ENCODE measurements around the gene ARF6. TPM values are rescaled to one million over a fixed set of nuclear protein-coding genes. Genes with fewer than 3 reads are reported as not detected.

Gene ARF6
- total and polyA plus RNA-seq, 9 of the 15 experiments (the other 6 are each of a cell fraction or from before 2014, with no cell fraction given) = 15.3 to 35.2 (median 24.9) TPM

DNA sequence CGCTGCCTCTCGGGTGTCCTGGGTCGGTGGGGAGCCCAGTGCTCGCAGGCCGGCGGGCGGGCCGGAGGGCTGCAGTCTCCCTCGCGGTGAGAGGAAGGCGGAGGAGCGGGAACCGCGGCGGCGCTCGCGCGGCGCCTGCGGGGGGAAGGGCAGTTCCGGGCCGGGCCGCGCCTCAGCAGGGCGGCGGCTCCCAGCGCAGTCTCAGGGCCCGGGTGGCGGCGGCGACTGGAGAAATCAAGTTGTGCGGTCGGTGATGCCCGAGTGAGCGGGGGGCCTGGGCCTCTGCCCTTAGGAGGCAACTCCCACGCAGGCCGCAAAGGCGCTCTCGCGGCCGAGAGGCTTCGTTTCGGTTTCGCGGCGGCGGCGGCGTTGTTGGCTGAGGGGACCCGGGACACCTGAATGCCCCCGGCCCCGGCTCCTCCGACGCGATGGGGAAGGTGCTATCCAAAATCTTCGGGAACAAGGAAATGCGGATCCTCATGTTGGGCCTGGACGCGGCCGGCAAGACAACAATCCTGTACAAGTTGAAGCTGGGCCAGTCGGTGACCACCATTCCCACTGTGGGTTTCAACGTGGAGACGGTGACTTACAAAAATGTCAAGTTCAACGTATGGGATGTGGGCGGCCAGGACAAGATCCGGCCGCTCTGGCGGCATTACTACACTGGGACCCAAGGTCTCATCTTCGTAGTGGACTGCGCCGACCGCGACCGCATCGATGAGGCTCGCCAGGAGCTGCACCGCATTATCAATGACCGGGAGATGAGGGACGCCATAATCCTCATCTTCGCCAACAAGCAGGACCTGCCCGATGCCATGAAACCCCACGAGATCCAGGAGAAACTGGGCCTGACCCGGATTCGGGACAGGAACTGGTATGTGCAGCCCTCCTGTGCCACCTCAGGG is 679 bp downstream of the ARF6 start (continued):
- no peak for TF ChIP-seq ZNF655 (CRISPR knock-in tag; IDR thresholded peaks at IDR 0.05)
- TF ChIP-seq CHD1 (IDR thresholded peaks at IDR 0.05; ENCODE audit: low read length) = peak; percentile 67
- TF ChIP-seq ZNF511 (CRISPR knock-in tag; IDR thresholded peaks at IDR 0.05) = peak; percentile 58; the same call in 1 of the 2 replicates
- TF ChIP-seq SOX6 (IDR thresholded peaks at IDR 0.05) = 0 out of 2 replicates have a peak, but pooled peaks have one; percentile 6
- TF ChIP-seq XRCC4 (IDR thresholded peaks at IDR 0.05; ENCODE audit: extremely low read depth, insufficient read depth, insufficient read length) = no peak
- TF ChIP-seq, protein P1, sequence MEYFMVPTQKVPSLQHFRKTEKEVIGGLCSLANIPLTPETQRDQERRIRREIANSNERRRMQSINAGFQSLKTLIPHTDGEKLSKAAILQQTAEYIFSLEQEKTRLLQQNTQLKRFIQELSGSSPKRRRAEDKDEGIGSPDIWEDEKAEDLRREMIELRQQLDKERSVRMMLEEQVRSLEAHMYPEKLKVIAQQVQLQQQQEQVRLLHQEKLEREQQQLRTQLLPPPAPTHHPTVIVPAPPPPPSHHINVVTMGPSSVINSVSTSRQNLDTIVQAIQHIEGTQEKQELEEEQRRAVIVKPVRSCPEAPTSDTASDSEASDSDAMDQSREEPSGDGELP (CRISPR knock-in tag; IDR thresholded peaks at IDR 0.05; ENCODE audit: borderline replicate concordance) = peak; percentile 11; the same call in 1 of the 2 replicates
- no peak for TF ChIP-seq PRMT5 (CRISPR knock-in tag; IDR thresholded peaks at IDR 0.05)
- no peak for TF ChIP-seq ZEB2 (IDR thresholded peaks at IDR 0.05)
- no peak for TF ChIP-seq CXXC5 (CRISPR knock-in tag; IDR thresholded peaks at IDR 0.05)
- 0 out of 2 replicates have a peak, but pooled peaks have one; percentile 17 for TF ChIP-seq AFF4 (CRISPR knock-in tag; IDR thresholded peaks at IDR 0.05)
- TF ChIP-seq BMI1 (IDR thresholded peaks at IDR 0.05; ENCODE audit: low read length) = no peak
- TF ChIP-seq SETDB1 (IDR thresholded peaks at IDR 0.05; ENCODE audit: low read length) = no peak
- peak; percentile 60 for TF ChIP-seq FIP1L1 (IDR thresholded peaks at IDR 0.05; ENCODE audit: low read depth, low read length, poor library complexity, severe bottlenecking)
- no peak for TF ChIP-seq PML (IDR thresholded peaks at IDR 0.05; ENCODE audit: low read length)
- TF ChIP-seq ELF1 (tag; IDR thresholded peaks at IDR 0.05) = 0 out of 2 replicates have a peak, but pooled peaks have one; percentile 35
- no peak for TF ChIP-seq YBX1 (IDR thresholded peaks at IDR 0.05)
- peak; percentile 21; the same call in 1 of the 2 replicates for TF ChIP-seq POLR2AphosphoS5 (IDR thresholded peaks at IDR 0.05; ENCODE audit: control insufficient read depth, insufficient read depth, low read depth, low read length)
- peak; percentile 40; the same call in 1 of the 2 replicates for TF ChIP-seq ZFX (CRISPR knock-in tag; IDR thresholded peaks at IDR 0.05)
- peak; percentile 85; the same call in 1 of the 2 replicates for TF ChIP-seq HMGXB4 (CRISPR knock-in tag; IDR thresholded peaks at IDR 0.05)

Measured in K562 (cell line).